Type B pancreatic cell (in vitro differentiated cells): ENCODE results near the gene TP73. TPM values are rescaled to one million over a fixed set of nuclear protein-coding genes. Genes with fewer than 3 reads are reported as not detected.

Source experiments
- DNase-seq: peaks from one replicate; pipeline ENCODE4 v3.0.0; 2021; ENCODE audit warnings: mixed read lengths; ENCODE audit not compliant: unreplicated experiment; ENCODE audit errors: extremely low spot score
- H3K27ac Mint-ChIP-seq: 2 replicates; pipeline ENCODE4 v1.8.0; 2021; ENCODE audit warnings: mild to moderate bottlenecking, mixed read lengths
- H3K27me3 Mint-ChIP-seq: 2 replicates; pipeline ENCODE4 v1.8.0; 2021; ENCODE audit warnings: mixed read lengths
- H3K36me3 Mint-ChIP-seq: 2 replicates; pipeline ENCODE4 v1.8.0; 2021; ENCODE audit warnings: mixed read lengths
- H3K4me1 Mint-ChIP-seq: one replicate; pipeline ENCODE4 v1.8.0; 2021; ENCODE audit warnings: mixed read lengths; ENCODE audit not compliant: unreplicated experiment
- H3K4me3 Mint-ChIP-seq: 2 replicates; pipeline ENCODE4 v1.8.0; 2021; ENCODE audit warnings: mild to moderate bottlenecking, mixed read lengths
- H3K9me3 Mint-ChIP-seq: 2 replicates; pipeline ENCODE4 v1.8.0; 2021; ENCODE audit warnings: mixed read lengths
- CTCF ChIP-seq: fragments of 200-600 bp; sonication (generic); conservative IDR thresholded peaks from 2 replicates; pipeline ENCODE4 v1.5.0; 2021; ENCODE audit warnings: antibody characterized with exemption, mild to moderate bottlenecking
- total RNA-seq: library from RNA; stranded (reverse); gene quantifications from 2 replicates; pipeline ENCODE4 v1.2.1, GENCODE V29; 2021; ENCODE audit warnings: low replicate concordance

Gene TP73
- total RNA-seq, 1 donor from 2014 or later: 1.6 TPM

GRCh38 chr1:3662080-3662671 is 9.9 kb downstream of the TP73 start:
- Mint-ChIP-seq H3K36me3 (no peaks in the 10 kb centered on the region), H3K27me3 (peaks cover 50% of the 10 kb centered on the region), H3K27ac (no peak overlapping the region), H3K9me3 (no peaks in the 10 kb centered on the region), H3K4me1 (peaks cover 5% of the 10 kb centered on the region), H3K4me3 (no peak overlapping the region)
- TF ChIP-seq CTCF: no peak
- DNase-seq: no peak

GRCh38 chr1:3663999-3664699 is 11.8 kb downstream of the TP73 start:
- peaks cover 42% of the 10 kb centered on the region for H3K27me3 Mint-ChIP-seq
- no peaks in the 10 kb centered on the region for H3K36me3 Mint-ChIP-seq
- TF ChIP-seq CTCF: no peak
- H3K4me3 Mint-ChIP-seq: no peak overlapping the region
- no peak for DNase-seq
- H3K4me1 Mint-ChIP-seq: no peaks in the 10 kb centered on the region
- no peaks in the 10 kb centered on the region for H3K9me3 Mint-ChIP-seq
- no peak overlapping the region for H3K27ac Mint-ChIP-seq

- H3K27me3 Mint-ChIP-seq: peaks cover 39% of the 10 kb centered on the region
- DNase-seq: no peak
- H3K4me1 Mint-ChIP-seq: no peaks in the 10 kb centered on the region
- no peaks in the 10 kb centered on the region for H3K36me3 Mint-ChIP-seq
- TF ChIP-seq CTCF: no peak
- no peak overlapping the region for H3K27ac Mint-ChIP-seq
- H3K4me3 Mint-ChIP-seq: no peak overlapping the region
- no peaks in the 10 kb centered on the region for H3K9me3 Mint-ChIP-seq
These were observed 12.5 kb downstream of the TP73 start for GRCh38 chr1:3664700-3665375.

GRCh38 chr1:3668148-3668547 is 15.8 kb downstream of the TP73 start:
- no peak overlapping the region for H3K27ac Mint-ChIP-seq
- H3K9me3 Mint-ChIP-seq: no peaks in the 10 kb centered on the region
- no peaks in the 10 kb centered on the region for H3K36me3 Mint-ChIP-seq
- H3K4me1 Mint-ChIP-seq: peaks cover under 1% of the 10 kb centered on the region
- no peak for DNase-seq
- H3K4me3 Mint-ChIP-seq: no peak overlapping the region
- peaks cover 37% of the 10 kb centered on the region for H3K27me3 Mint-ChIP-seq
- TF ChIP-seq CTCF: no peak

GRCh38 chr1:3668585-3669300 is 16.4 kb downstream of the TP73 start:
- no peaks in the 10 kb centered on the region for H3K9me3 Mint-ChIP-seq
- H3K27ac Mint-ChIP-seq: no peak overlapping the region
- TF ChIP-seq CTCF: no peak
- peaks cover 5% of the 10 kb centered on the region for H3K4me1 Mint-ChIP-seq
- H3K27me3 Mint-ChIP-seq: peaks cover 39% of the 10 kb centered on the region
- no peak overlapping the region for H3K4me3 Mint-ChIP-seq
- H3K36me3 Mint-ChIP-seq: no peaks in the 10 kb centered on the region
- DNase-seq: no peak
